Dedifferentiated amniotic fluid mesenchymal stem cell (primary cell): Measurements from ENCODE around the gene CECR2.
"Not testable (repeated sequence)": the region's sequence is repeated elsewhere in the genome, so short reads cannot be mapped to it uniquely, and the experiment has no call there.

Source experiments
- DNase-seq: peaks from one replicate; pipeline ENCODE4 v3.0.0-alpha.2; 2016; ENCODE audit errors: extremely low spot score

Gene CECR2

GRCh38 chr22:17512960-17513359 is 143.7 kb downstream of the CECR2 start:
- no peak for DNase-seq

- no peak for DNase-seq
These were observed 144.4 kb downstream of the CECR2 start for GRCh38 chr22:17513612-17514011.

- DNase-seq = no peak
These were observed 144.8 kb downstream of the CECR2 start for GRCh38 chr22:17514084-17514483.

GRCh38 chr22:17518406-17518805 is 149.1 kb downstream of the CECR2 start:
- no peak for DNase-seq

DNA sequence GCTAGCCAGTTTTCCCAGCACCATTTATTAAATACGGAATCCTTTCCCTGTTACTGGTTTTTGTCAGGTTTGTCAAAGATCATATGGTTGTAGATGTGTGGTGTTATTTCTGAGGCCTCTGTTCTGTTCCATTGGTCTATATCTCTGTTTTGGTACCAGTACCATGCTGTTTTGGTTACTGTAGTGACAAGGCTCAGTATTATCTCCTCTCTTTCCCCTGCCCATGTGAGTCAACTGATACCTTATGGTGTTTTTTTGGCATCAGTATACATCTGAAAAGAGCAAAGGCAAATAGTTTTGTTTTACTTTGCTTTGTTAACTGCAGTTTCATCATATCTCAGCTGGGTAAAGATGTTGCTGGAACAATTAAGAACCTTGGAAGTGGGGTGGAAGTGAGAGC is 152.7 kb downstream of the CECR2 start:
- not testable (repeated sequence) for DNase-seq

DNA sequence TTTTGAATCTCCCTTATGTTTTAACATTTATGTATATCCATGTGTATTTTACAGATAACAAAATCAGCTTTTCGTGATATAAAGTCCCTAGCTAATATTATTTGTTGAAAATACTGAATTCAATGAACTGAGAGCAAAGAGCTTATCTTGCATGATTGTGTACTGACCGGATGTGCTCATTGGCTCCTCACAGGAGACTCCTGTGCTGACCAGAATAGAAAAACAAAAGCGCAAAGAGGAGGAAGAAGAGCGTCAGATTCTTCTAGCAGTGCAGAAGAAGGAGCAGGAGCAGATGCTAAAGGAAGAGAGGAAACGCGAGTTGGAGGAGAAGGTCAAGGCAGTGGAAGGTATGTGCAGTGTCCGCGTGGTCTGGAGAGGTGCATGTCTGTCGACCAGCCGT is 154.7 kb downstream of the CECR2 start:
- DNase-seq = no peak

- DNase-seq = no peak
These were observed 167.0 kb downstream of the CECR2 start for GRCh38 chr22:17536269-17536668.

DNA sequence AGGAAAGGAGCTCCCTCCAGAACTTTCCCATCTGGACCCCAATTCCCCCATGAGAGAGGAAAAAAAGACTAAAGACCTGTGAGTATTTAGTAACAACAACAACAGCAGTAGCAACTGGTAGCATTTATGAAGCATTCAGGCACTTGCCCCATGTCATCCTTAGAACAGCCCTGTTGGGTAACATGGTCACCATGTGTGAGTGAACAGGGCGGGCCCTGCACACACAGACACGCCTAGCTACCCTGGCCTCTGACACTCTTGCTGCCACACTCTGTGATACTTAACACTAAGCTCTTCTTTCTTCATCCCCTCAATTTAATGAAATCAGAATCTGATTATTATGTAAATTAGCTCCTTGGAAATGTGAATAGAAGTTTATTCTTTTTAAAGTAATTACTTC is 167.9 kb downstream of the CECR2 start:
- no peak for DNase-seq

DNA sequence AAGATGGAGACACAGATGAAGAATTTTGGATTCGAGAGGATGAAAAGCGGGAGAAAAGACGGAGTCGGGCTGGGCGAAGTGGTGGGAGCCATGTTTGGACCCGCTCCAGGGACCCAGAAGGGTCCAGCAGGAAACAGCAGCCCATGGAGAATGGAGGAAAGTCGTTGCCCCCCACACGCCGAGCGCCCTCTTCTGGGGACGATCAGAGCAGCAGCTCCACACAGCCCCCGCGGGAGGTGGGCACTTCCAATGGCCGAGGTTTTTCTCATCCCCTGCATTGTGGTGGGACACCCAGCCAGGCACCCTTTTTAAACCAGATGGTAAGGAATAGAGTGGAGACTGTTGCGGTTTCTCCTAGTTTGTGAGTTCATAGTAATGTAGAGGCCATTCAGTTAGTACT is 171.2 kb downstream of the CECR2 start:
- DNase-seq = no peak

- DNase-seq = no peak
These were observed 172.2 kb downstream of the CECR2 start for GRCh38 chr22:17541476-17541875.

DNA sequence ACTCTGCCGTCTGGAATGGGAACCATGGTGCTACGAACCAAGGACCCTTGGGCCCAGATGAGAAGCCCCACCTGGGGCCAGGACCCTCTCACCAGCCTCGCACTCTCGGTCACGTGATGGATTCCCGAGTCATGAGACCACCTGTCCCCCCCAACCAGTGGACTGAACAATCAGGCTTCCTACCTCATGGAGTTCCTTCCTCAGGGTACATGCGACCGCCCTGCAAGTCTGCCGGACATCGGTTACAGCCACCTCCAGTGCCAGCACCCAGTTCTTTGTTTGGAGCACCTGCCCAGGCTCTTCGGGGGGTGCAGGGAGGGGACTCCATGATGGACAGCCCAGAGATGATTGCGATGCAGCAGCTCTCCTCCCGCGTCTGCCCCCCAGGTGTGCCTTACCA is 173.2 kb downstream of the CECR2 start:
- no peak for DNase-seq

- no peak for DNase-seq
These were observed 178.9 kb downstream of the CECR2 start for GRCh38 chr22:17548010-17548755.

DNA sequence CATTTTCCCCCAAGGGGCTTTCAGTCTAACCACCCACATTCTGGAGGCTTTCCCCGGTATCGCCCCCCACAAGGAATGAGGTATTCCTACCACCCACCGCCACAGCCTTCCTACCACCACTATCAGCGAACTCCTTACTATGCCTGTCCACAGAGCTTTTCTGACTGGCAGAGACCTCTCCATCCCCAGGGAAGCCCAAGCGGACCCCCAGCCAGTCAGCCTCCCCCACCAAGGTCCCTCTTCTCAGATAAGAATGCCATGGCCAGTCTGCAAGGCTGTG is 179.4 kb downstream of the CECR2 start:
- DNase-seq = no peak

DNA sequence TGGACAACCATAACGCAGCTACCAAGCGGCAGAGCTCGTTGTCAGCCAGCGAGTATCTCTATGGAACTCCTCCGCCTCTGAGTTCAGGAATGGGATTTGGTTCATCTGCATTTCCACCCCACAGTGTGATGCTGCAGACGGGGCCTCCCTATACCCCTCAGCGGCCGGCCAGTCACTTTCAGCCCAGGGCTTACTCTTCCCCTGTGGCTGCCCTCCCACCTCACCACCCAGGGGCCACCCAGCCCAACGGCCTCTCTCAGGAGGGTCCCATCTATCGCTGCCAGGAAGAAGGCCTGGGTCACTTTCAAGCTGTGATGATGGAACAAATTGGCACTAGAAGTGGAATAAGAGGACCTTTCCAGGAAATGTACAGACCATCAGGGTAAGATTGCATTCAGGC is 179.9 kb downstream of the CECR2 start:
- DNase-seq = no peak

GRCh38 chr22:17549655-17550054 is 180.4 kb downstream of the CECR2 start:
- DNase-seq = no peak

- no peak for DNase-seq
These were observed 183.5 kb downstream of the CECR2 start for GRCh38 chr22:17552737-17553136.

GRCh38 chr22:17554814-17555213 is 185.6 kb downstream of the CECR2 start:
- no peak for DNase-seq

- DNase-seq = no peak
These were observed 189.9 kb downstream of the CECR2 start for GRCh38 chr22:17559188-17559587.

DNA sequence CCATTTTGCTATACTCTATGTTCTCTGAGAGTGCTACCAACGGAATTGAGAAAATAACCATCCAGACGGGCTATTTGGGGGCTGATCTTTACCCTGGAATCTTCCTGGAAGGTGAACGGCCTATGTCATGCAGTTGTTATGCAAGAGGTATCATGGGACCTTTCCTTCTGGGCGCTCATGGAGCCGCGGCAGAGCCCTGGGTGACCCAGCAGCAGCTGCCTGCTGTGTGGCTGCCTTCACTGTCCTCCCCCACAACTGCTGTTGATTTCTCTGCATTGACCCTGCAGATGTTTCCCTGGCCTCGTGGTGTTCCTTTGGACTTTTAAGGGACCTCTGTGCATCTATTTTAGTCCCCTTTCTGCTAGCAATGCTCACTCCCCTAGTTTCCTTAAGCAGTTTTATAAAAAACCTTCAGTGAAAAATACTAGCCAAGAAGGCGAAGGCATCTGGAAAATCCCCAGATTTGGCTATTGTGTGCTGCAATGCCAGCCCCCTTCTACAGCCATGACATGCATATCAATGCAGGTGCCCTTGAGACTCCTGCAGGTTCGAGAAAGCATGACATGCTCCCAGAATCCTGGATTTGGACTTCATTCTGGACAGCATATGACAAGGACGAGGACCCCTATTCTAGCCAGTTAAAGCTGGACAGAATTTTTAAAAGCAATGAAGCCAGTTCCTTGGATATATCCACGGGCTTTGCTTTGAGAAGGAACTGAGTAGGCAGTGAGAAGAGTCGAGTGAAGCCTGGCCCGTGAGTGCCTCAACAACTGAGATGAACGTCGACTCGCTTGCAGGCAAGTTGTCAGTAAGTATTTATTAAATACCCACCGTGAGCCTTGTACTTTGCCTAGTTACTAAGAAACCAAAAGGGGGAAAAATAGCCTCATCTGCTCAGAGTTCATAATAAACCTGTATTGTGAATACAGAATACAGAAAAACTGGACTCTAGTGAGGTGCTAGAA is 193.9 kb downstream of the CECR2 start, which contains the start of gene SLC25A18:
SLC25A18 (plus strand) TSS at position 593 of the 965 bp plus-strand sequence. CDS start 16,447 bp downstream, outside the sequence.
- DNase-seq = no peak

- DNase-seq = no peak
These were observed 194.7 kb downstream of the CECR2 start for GRCh38 chr22:17563936-17564391.

DNA sequence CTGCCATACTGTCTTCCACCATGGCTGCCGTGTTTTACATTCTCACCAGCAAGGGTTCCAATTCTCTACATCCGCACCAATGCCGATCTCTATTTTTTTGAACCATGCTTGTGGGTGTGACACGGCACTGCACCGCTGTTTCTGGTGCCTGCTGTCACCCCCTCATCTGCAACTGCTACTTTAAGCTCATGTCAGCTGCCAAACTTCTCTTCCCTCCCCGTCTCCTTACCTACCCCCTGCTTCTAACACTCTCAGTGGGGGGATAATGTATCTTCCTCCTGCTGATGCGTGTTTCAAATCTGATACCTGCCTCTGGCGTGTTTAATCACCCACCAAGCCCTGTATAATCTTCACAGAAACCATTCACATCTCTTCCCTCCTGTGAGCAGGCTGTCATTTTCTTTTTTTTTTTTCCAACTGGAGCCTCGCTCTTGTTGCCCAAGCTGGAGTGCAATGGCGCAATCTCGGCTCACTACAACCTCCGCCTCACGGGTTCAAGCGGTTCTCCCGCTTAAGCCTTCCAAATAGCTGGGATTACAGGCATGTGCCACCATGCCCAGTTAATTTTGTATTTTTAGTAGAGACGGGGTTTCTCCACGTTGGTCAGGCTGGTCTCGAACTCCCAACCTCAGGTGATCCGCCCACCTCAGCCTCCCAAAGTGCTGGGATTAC is 196.9 kb downstream of the CECR2 start:
- DNase-seq = not testable (repeated sequence)

- no peak for DNase-seq
These were observed 197.5 kb downstream of the CECR2 start for GRCh38 chr22:17566776-17567175.
